ENCODE results near the gene TAC3. TPM values are rescaled to one million over a fixed set of nuclear protein-coding genes. Genes with fewer than 3 reads are reported as not detected.

The TAC3 gene
- total RNA-seq, 3 donors from 2014 or later = 0.81 to 2.0 (median 1.8) TPM

- H3K36me3 ChIP-seq (ENCODE audit: low read depth) = peaks cover 14% of the 10 kb centered on the region
- no peak overlapping the region for H3K4me3 ChIP-seq
- intact Hi-C loops (cut with DNase I, micrococcal nuclease) = no loop called here
- no peaks in the 10 kb centered on the region for H3K4me1 ChIP-seq (ENCODE audit: low read depth)
- no peak for TF ChIP-seq CTCF (IDR thresholded peaks at IDR 0.05)
- DNase-seq (no peak), ATAC-seq (no peak)
- no peaks in the 10 kb centered on the region for H3K9me3 ChIP-seq
These were observed 24.4 kb upstream of the TAC3 start for GRCh38 chr12:57040750-57041149.

- DNase-seq (no peak), ATAC-seq (no peak)
- intact Hi-C loops (cut with DNase I, micrococcal nuclease) = no loop called here
- TF ChIP-seq CTCF (IDR thresholded peaks at IDR 0.05) = no peak
- Histone ChIP-seq H3K4me1 (ENCODE audit: low read depth) (no peaks in the 10 kb centered on the region), H3K36me3 (ENCODE audit: low read depth) (peaks cover 14% of the 10 kb centered on the region), H3K9me3 (no peaks in the 10 kb centered on the region), H3K4me3 (no peak overlapping the region)
These were observed 23.9 kb upstream of the TAC3 start for GRCh38 chr12:57040211-57040610.

- Histone ChIP-seq H3K4me3 (no peak overlapping the region), H3K9me3 (no peaks in the 10 kb centered on the region), H3K4me1 (ENCODE audit: low read depth) (no peaks in the 10 kb centered on the region), H3K36me3 (ENCODE audit: low read depth) (peaks cover 14% of the 10 kb centered on the region)
- DNase-seq (no peak), ATAC-seq (no peak)
- TF ChIP-seq CTCF (IDR thresholded peaks at IDR 0.05) = no peak
- intact Hi-C loops (cut with DNase I, micrococcal nuclease) = no loop called here
These were observed 22.9 kb upstream of the TAC3 start for GRCh38 chr12:57039016-57039798.

GRCh38 chr12:57037264-57037663 is 20.9 kb upstream of the TAC3 start:
- no peak for TF ChIP-seq CTCF (IDR thresholded peaks at IDR 0.05)
- DNase-seq (no peak), ATAC-seq (no peak)
- Histone ChIP-seq H3K4me1 (ENCODE audit: low read depth) (no peaks in the 10 kb centered on the region), H3K4me3 (no peak overlapping the region), H3K36me3 (ENCODE audit: low read depth) (peaks cover 14% of the 10 kb centered on the region), H3K9me3 (no peaks in the 10 kb centered on the region)
- intact Hi-C loops (cut with DNase I, micrococcal nuclease) = no loop called here

- DNase-seq (no peak), ATAC-seq (no peak)
- no peak for TF ChIP-seq CTCF (IDR thresholded peaks at IDR 0.05)
- Histone ChIP-seq H3K36me3 (ENCODE audit: low read depth) (peaks cover 9% of the 10 kb centered on the region), H3K9me3 (no peaks in the 10 kb centered on the region), H3K4me3 (no peak overlapping the region), H3K4me1 (ENCODE audit: low read depth) (no peaks in the 10 kb centered on the region)
- intact Hi-C loops (cut with DNase I, micrococcal nuclease) = no loop called here
These were observed 17.1 kb upstream of the TAC3 start for GRCh38 chr12:57033431-57033830.
